8988T (cell line): ENCODE results near the gene INHBB.

Experiments used
- DNase-seq: peaks from one replicate; pipeline ENCODE4 v3.0.0; 2011

INHBB gene

GRCh38 chr2:120343433-120344105 is 2.4 kb upstream of the INHBB start:
- DNase-seq: peak; percentile 92

GRCh38 chr2:120344214-120344975 is 1.5 kb upstream of the INHBB start:
- DNase-seq: peak; percentile 63

GRCh38 chr2:120344976-120345581 is 857 bp upstream of the INHBB start:
- peak; percentile 64 for DNase-seq

GRCh38 chr2:120345608-120346007 is 328 bp upstream of the INHBB start:
- DNase-seq: no peak

GRCh38 chr2:120346667-120347358 is 877 bp downstream of the INHBB start:
- DNase-seq: no peak

- no peak for DNase-seq
Measured at GRCh38 chr2:120347396-120348060, 1.6 kb downstream of the INHBB start.

GRCh38 chr2:120348134-120348736 is 2.3 kb downstream of the INHBB start:
- DNase-seq: no peak

- DNase-seq: no peak
Measured at GRCh38 chr2:120348737-120349439, 3.0 kb downstream of the INHBB start.

GRCh38 chr2:120349440-120349921 is 3.5 kb downstream of the INHBB start:
- no peak for DNase-seq

- DNase-seq: no peak
Measured at GRCh38 chr2:120350080-120350479, 4.1 kb downstream of the INHBB start.

- no peak for DNase-seq
Measured at GRCh38 chr2:120350801-120351320, 4.9 kb downstream of the INHBB start.

GRCh38 chr2:120352696-120353590 is 7.0 kb downstream of the INHBB start:
- DNase-seq: no peak

- DNase-seq: no peak
Measured at GRCh38 chr2:120353591-120353898, 7.6 kb downstream of the INHBB start.

GRCh38 chr2:120353931-120354330 is 8.0 kb downstream of the INHBB start:
- DNase-seq: no peak

GRCh38 chr2:120354467-120354866 is 8.5 kb downstream of the INHBB start:
- DNase-seq: no peak

GRCh38 chr2:120354935-120355779 is 9.2 kb downstream of the INHBB start:
- DNase-seq: no peak

- no peak for DNase-seq
Measured at GRCh38 chr2:120355780-120356266, 9.9 kb downstream of the INHBB start.

- DNase-seq: no peak
Measured at GRCh38 chr2:120357768-120358167, 11.8 kb downstream of the INHBB start.

- no peak for DNase-seq
Measured at GRCh38 chr2:120358734-120359465, 13.0 kb downstream of the INHBB start.
